ENCODE results near the gene ZBTB7C. TPM values are rescaled to one million over a fixed set of nuclear protein-coding genes. Genes with fewer than 3 reads are reported as not detected.

Gene ZBTB7C
- total and polyA plus RNA-seq, 9 of the 15 experiments (the other 6 are each of a cell fraction or from before 2014, with no cell fraction given): not detected

DNA sequence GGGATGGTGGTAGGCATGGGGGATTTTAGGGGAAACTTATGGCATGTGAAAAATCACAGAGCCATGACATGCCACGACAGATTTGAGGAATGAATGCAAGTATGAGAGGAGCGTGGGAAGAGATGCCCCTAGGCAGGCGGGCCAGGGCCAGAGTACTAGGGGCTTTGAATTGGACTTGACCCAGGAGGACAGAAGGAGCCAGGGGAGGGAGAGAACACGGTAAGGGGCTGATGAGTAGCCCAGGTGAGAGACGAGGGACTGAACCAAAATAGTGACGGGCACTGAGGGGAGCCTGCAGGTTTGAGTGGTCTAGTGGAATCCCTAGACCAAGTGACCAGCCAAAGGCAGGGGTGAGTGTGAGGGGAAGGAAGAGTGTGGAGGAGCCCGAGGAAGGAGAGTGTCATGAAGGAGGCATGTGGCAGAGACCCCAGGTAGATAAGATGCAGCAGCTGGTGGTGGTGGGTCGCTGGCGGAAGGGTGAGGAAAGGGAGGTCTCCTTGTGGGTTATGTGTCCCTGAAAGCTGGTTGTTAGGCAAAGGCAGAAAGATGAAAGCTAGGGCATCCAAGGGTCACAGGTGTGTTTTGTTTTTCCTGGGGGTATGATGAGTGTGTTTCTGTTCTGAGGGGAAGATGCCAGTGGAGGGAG lies 48.7 kb downstream of the ZBTB7C start (continued):
- TF ChIP-seq MGA (IDR thresholded peaks at IDR 0.05) (no peak), PYGO2 (tag; IDR thresholded peaks at IDR 0.05) (no peak), NELFE (IDR thresholded peaks at IDR 0.05; ENCODE audit: insufficient read depth, insufficient read length) (no peak), BRD4 (IDR thresholded peaks at IDR 0.05) (no peak)

Data from K562 (cell line).